Endothelial cell of umbilical vein (primary cell): ENCODE measurements around the gene KRT17.

ENCODE experiments used
- EZH2 ChIP-seq: IDR thresholded peaks from 2 replicates; pipeline ENCODE4 v1.6.1; 2012; ENCODE audit warnings: borderline replicate concordance, low read depth, mild to moderate bottlenecking, moderate library complexity, low read length, inconsistent platforms; ENCODE audit not compliant: severe bottlenecking
- FOS ChIP-seq: IDR thresholded peaks from 2 replicates; pipeline ENCODE4 v1.6.1; 2011; ENCODE audit warnings: mild to moderate bottlenecking, low read length, moderate library complexity, borderline replicate concordance; ENCODE audit not compliant: insufficient read depth
- POLR2A ChIP-seq: IDR thresholded peaks from 2 replicates; pipeline ENCODE4 v1.6.1; 2012; ENCODE audit warnings: low read depth, mild to moderate bottlenecking, control low read depth, low read length
- POLR2AphosphoS5 ChIP-seq: IDR thresholded peaks from 2 replicates; pipeline ENCODE4 v1.6.1; 2012; ENCODE audit warnings: low read depth, mild to moderate bottlenecking, control low read depth, low read length, moderate library complexity; ENCODE audit not compliant: insufficient read depth
- TF ChIP-seq, protein P1 (sequence below), 2 donors: IDR thresholded peaks; 1 replicate in 1 of 2; 2 replicates in 1 of 2; pipeline ENCODE4 v1.5.1; 2011; ENCODE audit warnings: low read length in 2 of 2, mild to moderate bottlenecking in 2 of 2, moderate library complexity in 2 of 2, control low read depth in 1 of 2, inconsistent platforms in 1 of 2, low read depth in 1 of 2; ENCODE audit not compliant: insufficient read depth in 1 of 2; ENCODE audit errors: extremely low read depth in 1 of 2

DNA sequence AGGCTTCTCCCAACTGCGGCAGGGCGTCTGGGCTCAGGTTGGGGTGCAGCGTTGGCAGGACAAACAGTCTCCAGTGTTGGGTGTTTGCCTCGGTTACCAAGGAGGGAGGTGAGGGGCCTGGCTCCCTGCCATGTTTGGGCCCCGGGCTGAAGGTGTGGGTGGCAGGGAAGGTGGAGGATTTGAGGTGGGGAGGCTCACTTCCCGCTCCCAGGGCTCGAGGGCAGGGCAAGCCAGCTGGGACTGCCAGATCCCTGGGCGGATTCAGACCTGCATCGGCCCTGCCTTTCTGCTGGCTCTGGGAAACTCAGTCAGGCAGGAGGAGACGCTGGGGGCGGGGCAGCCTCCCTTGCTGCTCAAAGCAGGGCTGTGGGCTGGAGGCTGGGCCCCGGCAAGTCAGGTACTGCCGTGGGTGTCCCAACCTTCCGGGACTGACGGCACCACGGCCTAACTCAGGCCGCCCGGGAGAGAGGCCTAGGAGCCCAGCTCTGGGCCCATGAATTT, 31.3 kb upstream of the KRT17 start:
- TF ChIP-seq POLR2A (no peak), EZH2 (no peak), FOS (no peak), POLR2AphosphoS5 (no peak)
- TF ChIP-seq, protein P1, sequence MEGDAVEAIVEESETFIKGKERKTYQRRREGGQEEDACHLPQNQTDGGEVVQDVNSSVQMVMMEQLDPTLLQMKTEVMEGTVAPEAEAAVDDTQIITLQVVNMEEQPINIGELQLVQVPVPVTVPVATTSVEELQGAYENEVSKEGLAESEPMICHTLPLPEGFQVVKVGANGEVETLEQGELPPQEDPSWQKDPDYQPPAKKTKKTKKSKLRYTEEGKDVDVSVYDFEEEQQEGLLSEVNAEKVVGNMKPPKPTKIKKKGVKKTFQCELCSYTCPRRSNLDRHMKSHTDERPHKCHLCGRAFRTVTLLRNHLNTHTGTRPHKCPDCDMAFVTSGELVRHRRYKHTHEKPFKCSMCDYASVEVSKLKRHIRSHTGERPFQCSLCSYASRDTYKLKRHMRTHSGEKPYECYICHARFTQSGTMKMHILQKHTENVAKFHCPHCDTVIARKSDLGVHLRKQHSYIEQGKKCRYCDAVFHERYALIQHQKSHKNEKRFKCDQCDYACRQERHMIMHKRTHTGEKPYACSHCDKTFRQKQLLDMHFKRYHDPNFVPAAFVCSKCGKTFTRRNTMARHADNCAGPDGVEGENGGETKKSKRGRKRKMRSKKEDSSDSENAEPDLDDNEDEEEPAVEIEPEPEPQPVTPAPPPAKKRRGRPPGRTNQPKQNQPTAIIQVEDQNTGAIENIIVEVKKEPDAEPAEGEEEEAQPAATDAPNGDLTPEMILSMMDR (IDR thresholded peaks at IDR 0.05; ENCODE audit: extremely low read depth in 1 of 2, insufficient read depth in 1 of 2, low read depth in 1 of 2, low read length in 2 of 2): no peak
